ENCODE results near the gene FYN. TPM values are rescaled to one million over a fixed set of nuclear protein-coding genes. Genes with fewer than 3 reads are reported as not detected.

FYN gene
- total and polyA plus RNA-seq, 2 donors from 2014 or later, result 34.5 to 52.4 TPM

- FAIRE-seq, result no peak
- Histone ChIP-seq H3K4me3 (ENCODE audit: low read length in 3 of 3) (no peak overlapping the region), H3K36me3 (ENCODE audit: control insufficient read depth in 2 of 3, insufficient read depth in 3 of 3, low read length in 3 of 3) (no peaks in the 10 kb centered on the region), H3K27ac (ENCODE audit: low read depth in 2 of 2, low read length in 2 of 2) (no peak overlapping the region), H3K27me3 (ENCODE audit: control insufficient read depth, insufficient read depth, low read length) (no peaks in the 10 kb centered on the region), H3K4me1 (ENCODE audit: control insufficient read depth in 2 of 3, insufficient read depth in 2 of 3, low read depth in 1 of 3, low read length in 3 of 3) (no peaks in the 10 kb centered on the region), H3K9ac (ENCODE audit: low read length in 3 of 3) (no peak overlapping the region), H3K9me3 (ENCODE audit: control insufficient read depth in 2 of 3, insufficient read depth in 1 of 3, low read length in 3 of 3) (no peaks in the 10 kb centered on the region)
- intact Hi-C loops (cut with DNase I), result no loop called here
- TF ChIP-seq, protein P1, sequence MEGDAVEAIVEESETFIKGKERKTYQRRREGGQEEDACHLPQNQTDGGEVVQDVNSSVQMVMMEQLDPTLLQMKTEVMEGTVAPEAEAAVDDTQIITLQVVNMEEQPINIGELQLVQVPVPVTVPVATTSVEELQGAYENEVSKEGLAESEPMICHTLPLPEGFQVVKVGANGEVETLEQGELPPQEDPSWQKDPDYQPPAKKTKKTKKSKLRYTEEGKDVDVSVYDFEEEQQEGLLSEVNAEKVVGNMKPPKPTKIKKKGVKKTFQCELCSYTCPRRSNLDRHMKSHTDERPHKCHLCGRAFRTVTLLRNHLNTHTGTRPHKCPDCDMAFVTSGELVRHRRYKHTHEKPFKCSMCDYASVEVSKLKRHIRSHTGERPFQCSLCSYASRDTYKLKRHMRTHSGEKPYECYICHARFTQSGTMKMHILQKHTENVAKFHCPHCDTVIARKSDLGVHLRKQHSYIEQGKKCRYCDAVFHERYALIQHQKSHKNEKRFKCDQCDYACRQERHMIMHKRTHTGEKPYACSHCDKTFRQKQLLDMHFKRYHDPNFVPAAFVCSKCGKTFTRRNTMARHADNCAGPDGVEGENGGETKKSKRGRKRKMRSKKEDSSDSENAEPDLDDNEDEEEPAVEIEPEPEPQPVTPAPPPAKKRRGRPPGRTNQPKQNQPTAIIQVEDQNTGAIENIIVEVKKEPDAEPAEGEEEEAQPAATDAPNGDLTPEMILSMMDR (IDR thresholded peaks at IDR 0.05; ENCODE audit: borderline replicate concordance, extremely low read depth, insufficient read depth), result no peak
- no peak for DNase-seq
Observed at GRCh38 chr6:111857674-111858337, 15.4 kb downstream of the FYN start.

GRCh38 chr6:111855753-111856152, 17.5 kb downstream of the FYN start:
- FAIRE-seq, result no peak
- Histone ChIP-seq H3K4me3 (ENCODE audit: low read length in 3 of 3) (no peak overlapping the region), H3K9me3 (ENCODE audit: control insufficient read depth in 2 of 3, insufficient read depth in 1 of 3, low read length in 3 of 3) (no peaks in the 10 kb centered on the region), H3K36me3 (ENCODE audit: control insufficient read depth in 2 of 3, insufficient read depth in 3 of 3, low read length in 3 of 3) (no peaks in the 10 kb centered on the region), H3K27ac (ENCODE audit: low read depth in 2 of 2, low read length in 2 of 2) (no peak overlapping the region), H3K9ac (ENCODE audit: low read length in 3 of 3) (no peak overlapping the region), H3K4me1 (ENCODE audit: control insufficient read depth in 2 of 3, insufficient read depth in 2 of 3, low read depth in 1 of 3, low read length in 3 of 3) (no peaks in the 10 kb centered on the region), H3K27me3 (ENCODE audit: control insufficient read depth, insufficient read depth, low read length) (no peaks in the 10 kb centered on the region)
- TF ChIP-seq, protein P1 (IDR thresholded peaks at IDR 0.05; ENCODE audit: borderline replicate concordance, extremely low read depth, insufficient read depth), result no peak
- intact Hi-C loops (cut with DNase I), result no loop called here
- no peak for DNase-seq

GRCh38 chr6:111854683-111855082, 18.6 kb downstream of the FYN start:
- intact Hi-C loops (cut with DNase I), result no loop called here
- FAIRE-seq (no peak), DNase-seq (no peak)
- H3K9me3 ChIP-seq (ENCODE audit: control insufficient read depth in 2 of 3, insufficient read depth in 1 of 3, low read length in 3 of 3), result no peaks in the 10 kb centered on the region
- no peak overlapping the region for H3K4me3 ChIP-seq (ENCODE audit: low read length in 3 of 3)
- no peaks in the 10 kb centered on the region for H3K36me3 ChIP-seq (ENCODE audit: control insufficient read depth in 2 of 3, insufficient read depth in 3 of 3, low read length in 3 of 3)
- H3K27me3 ChIP-seq (ENCODE audit: control insufficient read depth, insufficient read depth, low read length), result no peaks in the 10 kb centered on the region
- H3K9ac ChIP-seq (ENCODE audit: low read length in 3 of 3), result no peak overlapping the region
- H3K4me1 ChIP-seq (ENCODE audit: control insufficient read depth in 2 of 3, insufficient read depth in 2 of 3, low read depth in 1 of 3, low read length in 3 of 3), result no peaks in the 10 kb centered on the region
- TF ChIP-seq, protein P1 (IDR thresholded peaks at IDR 0.05; ENCODE audit: borderline replicate concordance, extremely low read depth, insufficient read depth), result no peak
- no peak overlapping the region for H3K27ac ChIP-seq (ENCODE audit: low read depth in 2 of 2, low read length in 2 of 2)

GRCh38 chr6:111852725-111853124, 20.5 kb downstream of the FYN start:
- intact Hi-C loops (cut with DNase I), result no loop called here
- no peak overlapping the region for H3K9ac ChIP-seq (ENCODE audit: low read length in 3 of 3)
- FAIRE-seq (no peak), DNase-seq (no peak)
- no peaks in the 10 kb centered on the region for H3K27me3 ChIP-seq (ENCODE audit: control insufficient read depth, insufficient read depth, low read length)
- no peaks in the 10 kb centered on the region for H3K4me1 ChIP-seq (ENCODE audit: control insufficient read depth in 2 of 3, insufficient read depth in 2 of 3, low read depth in 1 of 3, low read length in 3 of 3)
- H3K27ac ChIP-seq (ENCODE audit: low read depth in 2 of 2, low read length in 2 of 2), result no peak overlapping the region
- H3K9me3 ChIP-seq (ENCODE audit: control insufficient read depth in 2 of 3, insufficient read depth in 1 of 3, low read length in 3 of 3), result no peaks in the 10 kb centered on the region
- no peak overlapping the region for H3K4me3 ChIP-seq (ENCODE audit: low read length in 3 of 3)
- H3K36me3 ChIP-seq (ENCODE audit: control insufficient read depth in 2 of 3, insufficient read depth in 3 of 3, low read length in 3 of 3), result no peaks in the 10 kb centered on the region
- TF ChIP-seq, protein P1 (IDR thresholded peaks at IDR 0.05; ENCODE audit: borderline replicate concordance, extremely low read depth, insufficient read depth), result no peak
